Astrocyte (in vitro differentiated cells and primary cell): ENCODE measurements around the gene ETNPPL. TPM values are rescaled to one million over a fixed set of nuclear protein-coding genes. Genes with fewer than 3 reads are reported as not detected.

Source experiments
- DNase-seq: peaks from one replicate; pipeline ENCODE4 v3.0.0-alpha.2; 2010; ENCODE audit warnings: low read depth
- FAIRE-seq: peaks from 2 replicates; lab custom pipeline; 2011; peaks lifted over from hg19 to GRCh38; lab: Jason Lieb, UNC
- H2AFZ ChIP-seq: 2 replicates; pipeline ENCODE4 v1.6.0; 2012; ENCODE audit warnings: low read depth, low read length, inconsistent platforms
- H3K27ac ChIP-seq: 2 replicates; pipeline ENCODE4 v1.5.1; 2011; ENCODE audit warnings: low read depth, low read length, inconsistent platforms
- H3K27me3 ChIP-seq: 2 replicates; pipeline ENCODE4 v1.6.0; 2011; ENCODE audit warnings: low read length, inconsistent platforms; ENCODE audit not compliant: insufficient read depth
- H3K36me3 ChIP-seq: 2 replicates; pipeline ENCODE4 v1.5.1; 2011; ENCODE audit warnings: low read length, inconsistent platforms; ENCODE audit not compliant: insufficient read depth
- H3K4me1 ChIP-seq: 2 replicates; pipeline ENCODE4 v1.5.1; 2011; ENCODE audit warnings: low read length, inconsistent platforms; ENCODE audit not compliant: insufficient read depth
- H3K4me2 ChIP-seq: 2 replicates; pipeline ENCODE4 v1.6.0; 2012; ENCODE audit warnings: low read length, inconsistent platforms
- H3K4me3 ChIP-seq: 2 replicates; pipeline ENCODE4 v1.5.1; 2011; ENCODE audit warnings: low read depth, mild to moderate bottlenecking, low read length, inconsistent platforms; ENCODE audit not compliant: insufficient read depth
- H3K79me2 ChIP-seq: 2 replicates; pipeline ENCODE4 v1.6.0; 2012; ENCODE audit warnings: mild to moderate bottlenecking, low read length, inconsistent platforms; ENCODE audit not compliant: insufficient read depth
- H3K9ac ChIP-seq: 2 replicates; pipeline ENCODE4 v1.6.0; 2012; ENCODE audit warnings: mild to moderate bottlenecking, low read length, inconsistent platforms
- H3K9me3 ChIP-seq: 2 replicates; pipeline ENCODE4 v1.5.1; 2012; ENCODE audit warnings: low read depth, mild to moderate bottlenecking, low read length, inconsistent platforms; ENCODE audit not compliant: insufficient read depth
- H4K20me1 ChIP-seq: 2 replicates; pipeline ENCODE4 v1.6.0; 2012; ENCODE audit warnings: low read length, inconsistent platforms; ENCODE audit not compliant: insufficient read depth
- H3K27ac Mint-ChIP-seq: one replicate; pipeline ENCODE4 v1.8.0; 2021; ENCODE audit warnings: mild to moderate bottlenecking, mixed read lengths; ENCODE audit not compliant: unreplicated experiment
- H3K27me3 Mint-ChIP-seq: one replicate; pipeline ENCODE4 v1.8.0; 2021; ENCODE audit warnings: low read depth, mixed read lengths; ENCODE audit not compliant: unreplicated experiment
- H3K36me3 Mint-ChIP-seq: one replicate; pipeline ENCODE4 v1.8.0; 2021; ENCODE audit warnings: low read depth, mixed read lengths; ENCODE audit not compliant: unreplicated experiment
- H3K4me1 Mint-ChIP-seq: one replicate; pipeline ENCODE4 v1.8.0; 2021; ENCODE audit warnings: low read depth, mixed read lengths; ENCODE audit not compliant: unreplicated experiment
- H3K4me3 Mint-ChIP-seq: one replicate; pipeline ENCODE4 v1.8.0; 2021; ENCODE audit warnings: mild to moderate bottlenecking, moderate library complexity, mixed read lengths; ENCODE audit not compliant: unreplicated experiment
- H3K9me3 Mint-ChIP-seq: one replicate; pipeline ENCODE4 v1.8.0; 2021; ENCODE audit warnings: mild to moderate bottlenecking, mixed read lengths; ENCODE audit not compliant: unreplicated experiment
- EZH2 ChIP-seq: IDR thresholded peaks from 2 replicates; pipeline ENCODE4 v1.6.1; 2012; ENCODE audit warnings: mild to moderate bottlenecking, low read length, inconsistent platforms; ENCODE audit not compliant: insufficient read depth
- total RNA-seq: library from RNA; stranded (reverse); gene quantifications from 2 replicates; pipeline ENCODE4 v1.2.1, GENCODE V29; 2021
- TF ChIP-seq, protein P1 (sequence below): IDR thresholded peaks from 2 replicates; pipeline ENCODE4 v1.5.1; 2011; ENCODE audit warnings: low read depth, mild to moderate bottlenecking, inconsistent platforms, low read length, moderate library complexity; ENCODE audit not compliant: insufficient read depth

ETNPPL gene
- total RNA-seq, 1 donor from 2014 or later = not detected

- Histone ChIP-seq H3K4me3 (no peak overlapping the region), H2AFZ (no peak overlapping the region), H3K27ac (no peak overlapping the region), H3K79me2 (no peaks in the 10 kb centered on the region), H4K20me1 (no peaks in the 10 kb centered on the region), H3K4me2 (no peak overlapping the region), H3K9ac (no peak overlapping the region), H3K36me3 (no peaks in the 10 kb centered on the region), H3K9me3 (no peaks in the 10 kb centered on the region), H3K4me1 (no peaks in the 10 kb centered on the region), H3K27me3 (no peaks in the 10 kb centered on the region)
- DNase-seq (no peak), FAIRE-seq (no peak)
- Mint-ChIP-seq H3K4me3 (no peak overlapping the region), H3K27ac (no peak overlapping the region), H3K4me1 (no peaks in the 10 kb centered on the region), H3K27me3 (peaks cover 6% of the 10 kb centered on the region), H3K36me3 (no peaks in the 10 kb centered on the region), H3K9me3 (no peaks in the 10 kb centered on the region)
- TF ChIP-seq, protein P1, sequence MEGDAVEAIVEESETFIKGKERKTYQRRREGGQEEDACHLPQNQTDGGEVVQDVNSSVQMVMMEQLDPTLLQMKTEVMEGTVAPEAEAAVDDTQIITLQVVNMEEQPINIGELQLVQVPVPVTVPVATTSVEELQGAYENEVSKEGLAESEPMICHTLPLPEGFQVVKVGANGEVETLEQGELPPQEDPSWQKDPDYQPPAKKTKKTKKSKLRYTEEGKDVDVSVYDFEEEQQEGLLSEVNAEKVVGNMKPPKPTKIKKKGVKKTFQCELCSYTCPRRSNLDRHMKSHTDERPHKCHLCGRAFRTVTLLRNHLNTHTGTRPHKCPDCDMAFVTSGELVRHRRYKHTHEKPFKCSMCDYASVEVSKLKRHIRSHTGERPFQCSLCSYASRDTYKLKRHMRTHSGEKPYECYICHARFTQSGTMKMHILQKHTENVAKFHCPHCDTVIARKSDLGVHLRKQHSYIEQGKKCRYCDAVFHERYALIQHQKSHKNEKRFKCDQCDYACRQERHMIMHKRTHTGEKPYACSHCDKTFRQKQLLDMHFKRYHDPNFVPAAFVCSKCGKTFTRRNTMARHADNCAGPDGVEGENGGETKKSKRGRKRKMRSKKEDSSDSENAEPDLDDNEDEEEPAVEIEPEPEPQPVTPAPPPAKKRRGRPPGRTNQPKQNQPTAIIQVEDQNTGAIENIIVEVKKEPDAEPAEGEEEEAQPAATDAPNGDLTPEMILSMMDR = no peak
- TF ChIP-seq EZH2 = no peak
Measured at GRCh38 chr4:108787106-108787505, 24.3 kb upstream of the ETNPPL start.

GRCh38 chr4:108786351-108786750 lies 23.5 kb upstream of the ETNPPL start:
- no peak overlapping the region for H3K4me2 ChIP-seq
- H3K27me3 ChIP-seq = no peaks in the 10 kb centered on the region
- H3K9me3 Mint-ChIP-seq = no peaks in the 10 kb centered on the region
- H3K4me3 ChIP-seq = no peak overlapping the region
- no peak overlapping the region for H3K9ac ChIP-seq
- no peak overlapping the region for H3K27ac ChIP-seq
- no peaks in the 10 kb centered on the region for H3K4me1 Mint-ChIP-seq
- H3K4me3 Mint-ChIP-seq = no peak overlapping the region
- H4K20me1 ChIP-seq = no peaks in the 10 kb centered on the region
- H2AFZ ChIP-seq = no peak overlapping the region
- FAIRE-seq (no peak), DNase-seq (no peak)
- H3K9me3 ChIP-seq = no peaks in the 10 kb centered on the region
- H3K36me3 Mint-ChIP-seq = no peaks in the 10 kb centered on the region
- peaks cover 6% of the 10 kb centered on the region for H3K27me3 Mint-ChIP-seq
- no peaks in the 10 kb centered on the region for H3K36me3 ChIP-seq
- H3K4me1 ChIP-seq = no peaks in the 10 kb centered on the region
- no peak overlapping the region for H3K27ac Mint-ChIP-seq
- H3K79me2 ChIP-seq = no peaks in the 10 kb centered on the region
- TF ChIP-seq, protein P1 = no peak
- no peak for TF ChIP-seq EZH2

DNA sequence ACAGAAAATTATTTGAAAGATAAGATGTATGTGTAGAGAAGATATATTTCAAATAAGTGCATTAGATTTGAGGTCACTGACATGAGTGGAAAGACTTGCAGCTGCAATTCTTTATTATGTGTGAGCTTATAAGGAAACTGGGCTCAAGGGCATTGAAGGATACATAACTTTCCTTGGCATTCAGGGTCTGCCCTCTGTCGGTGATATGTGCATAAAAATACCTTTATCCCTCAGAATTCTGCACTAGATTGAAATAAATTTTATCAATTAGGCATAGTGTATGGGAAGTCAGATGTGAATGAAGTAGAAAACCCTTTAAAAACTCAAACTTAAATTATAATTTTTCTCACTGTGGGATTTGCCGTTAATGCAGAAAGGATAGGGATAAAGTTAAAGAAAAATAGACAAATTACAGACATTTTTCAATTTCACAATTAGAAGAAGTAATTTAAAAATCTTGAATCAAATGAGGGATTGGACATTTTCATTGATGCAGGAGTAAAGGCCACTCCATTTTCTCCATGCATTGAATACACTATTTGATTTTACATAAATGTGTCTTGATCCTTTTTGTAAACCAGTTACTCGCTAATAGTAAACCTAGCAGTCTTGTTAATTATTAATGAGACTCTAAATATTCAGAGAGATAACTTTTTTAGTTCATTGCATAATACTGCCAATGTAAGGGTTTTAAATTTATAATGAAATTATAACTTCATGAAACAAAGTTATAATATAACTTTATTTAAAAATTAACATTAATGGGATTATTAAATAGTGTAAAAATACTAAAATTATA lies 21.0 kb upstream of the ETNPPL start:
- no peak for TF ChIP-seq EZH2
- TF ChIP-seq, protein P1 = peak; percentile 29
- Histone ChIP-seq H3K4me1 (no peaks in the 10 kb centered on the region), H3K4me3 (no peak overlapping the region), H3K9ac (no peak overlapping the region), H3K79me2 (no peaks in the 10 kb centered on the region), H3K4me2 (no peak overlapping the region), H3K27ac (no peak overlapping the region), H2AFZ (no peak overlapping the region), H3K27me3 (no peaks in the 10 kb centered on the region), H3K36me3 (no peaks in the 10 kb centered on the region), H3K9me3 (no peaks in the 10 kb centered on the region), H4K20me1 (no peaks in the 10 kb centered on the region)
- Mint-ChIP-seq H3K4me1 (no peaks in the 10 kb centered on the region), H3K27ac (no peak overlapping the region), H3K36me3 (no peaks in the 10 kb centered on the region), H3K4me3 (no peak overlapping the region), H3K9me3 (no peaks in the 10 kb centered on the region), H3K27me3 (peaks cover 7% of the 10 kb centered on the region)
- FAIRE-seq (no peak), DNase-seq (no peak)
